Neural cell (in vitro differentiated cells): ENCODE results near the gene ACKR4. TPM values are rescaled to one million over a fixed set of nuclear protein-coding genes. Genes with fewer than 3 reads are reported as not detected.

Source experiments
- H2AFZ ChIP-seq: fragments of 200-600, 300-800 bp; sonication (generic), shearing (Covaris generic); 2 replicates; pipeline ENCODE4 v1.6.0; 2014; ENCODE audit warnings: low read depth, mild to moderate bottlenecking, antibody characterized with exemption, low read length, moderate library complexity
- H3F3A ChIP-seq: fragments of 200-600 bp; shearing (Covaris generic); 2 replicates; pipeline ENCODE4 v1.6.1; 2016; ENCODE audit warnings: mild to moderate bottlenecking, moderate library complexity, mixed read lengths, antibody characterized with exemption, low read length; ENCODE audit not compliant: insufficient read depth, poor library complexity, severe bottlenecking
- H3K27ac ChIP-seq: fragments of 200-600, 300-800 bp; sonication (generic), shearing (Covaris generic); 2 replicates; pipeline ENCODE4 v1.5.1; 2014; ENCODE audit warnings: mild to moderate bottlenecking, low read length, moderate library complexity
- H3K27me3 ChIP-seq: fragments of 300-800, 200-600 bp; sonication (generic), shearing (Covaris generic); 2 replicates; pipeline ENCODE4 v1.6.0; 2014; ENCODE audit warnings: mild to moderate bottlenecking, low read depth, low read length, moderate library complexity; ENCODE audit not compliant: insufficient read depth
- H3K36me3 ChIP-seq: fragments of 300-800, 200-600 bp; sonication (generic), shearing (Covaris generic); 2 replicates; pipeline ENCODE4 v1.5.1; 2014; ENCODE audit warnings: mild to moderate bottlenecking, antibody characterized with exemption, low read length, moderate library complexity; ENCODE audit not compliant: insufficient read depth
- H3K4me2 ChIP-seq: fragments of 300-800, 200-600 bp; sonication (generic), shearing (Covaris generic); 2 replicates; pipeline ENCODE4 v1.6.0; 2014; ENCODE audit warnings: mild to moderate bottlenecking, low read length
- H3K4me3 ChIP-seq: fragments of 300-800, 200-600 bp; sonication (generic), shearing (Covaris generic); 2 replicates; pipeline ENCODE4 v1.5.1; 2014; ENCODE audit warnings: mild to moderate bottlenecking, low read length, moderate library complexity
- H3K79me2 ChIP-seq: fragments of 200-600 bp; shearing (Covaris generic); replicated peaks from 2 replicates; pipeline ENCODE4 v1.6.0; 2014; ENCODE audit warnings: mild to moderate bottlenecking, low read length, moderate library complexity; ENCODE audit not compliant: insufficient read depth
- H3K9ac ChIP-seq: fragments of 300-800, 200-600 bp; sonication (generic), shearing (Covaris generic); 2 replicates; pipeline ENCODE4 v1.6.1; 2016; ENCODE audit warnings: mild to moderate bottlenecking, low read length, mixed read lengths
- H3K9me2 ChIP-seq: fragments of 200-600 bp; shearing (Covaris generic); 2 replicates; pipeline ENCODE4 v1.6.1; 2016; ENCODE audit warnings: mild to moderate bottlenecking, low read length, mixed read lengths; ENCODE audit not compliant: insufficient read depth
- H3K9me3 ChIP-seq: fragments of 200-600, 300-800 bp; sonication (generic), shearing (Covaris generic); 2 replicates; pipeline ENCODE4 v1.6.1; 2016; ENCODE audit warnings: mild to moderate bottlenecking, mixed run types, low read length, moderate library complexity, mixed read lengths
- H4K20me1 ChIP-seq: fragments of 200-600 bp; shearing (Covaris generic); 2 replicates; pipeline ENCODE4 v1.6.1; 2016; ENCODE audit warnings: mild to moderate bottlenecking, mixed run types; ENCODE audit not compliant: insufficient read depth
- EP300 ChIP-seq: fragments of 450-650 bp; conservative IDR thresholded peaks from 2 replicates; pipeline ENCODE4 v1.6.1; 2014; ENCODE audit warnings: antibody characterized with exemption, mild to moderate bottlenecking, moderate library complexity; ENCODE audit not compliant: poor library complexity, severe bottlenecking
- EZH2 ChIP-seq: fragments of 200-600, 300-800 bp; shearing (Covaris generic), sonication (generic); IDR thresholded peaks from 2 replicates; pipeline ENCODE4 v1.6.1; 2014; ENCODE audit warnings: antibody characterized with exemption, low read length, borderline replicate concordance, mild to moderate bottlenecking; ENCODE audit not compliant: insufficient read depth, poor library complexity, severe bottlenecking
- MXI1 ChIP-seq: fragments of 450-650 bp; conservative IDR thresholded peaks from 2 replicates; pipeline ENCODE4 v1.6.1; 2014; ENCODE audit warnings: antibody characterized with exemption, mild to moderate bottlenecking; ENCODE audit not compliant: poor library complexity, severe bottlenecking
- POLR2AphosphoS5 ChIP-seq: IDR thresholded peaks from 2 replicates; pipeline ENCODE4 v1.6.1; 2012
- RAD21 ChIP-seq: fragments of 450-650 bp; conservative IDR thresholded peaks from 2 replicates; pipeline ENCODE4 v1.6.1; 2014; ENCODE audit warnings: antibody characterized with exemption, mild to moderate bottlenecking, moderate library complexity
- SMC3 ChIP-seq: fragments of 450-650 bp; conservative IDR thresholded peaks from 2 replicates; pipeline ENCODE4 v1.6.1; 2014; ENCODE audit warnings: antibody characterized with exemption, mild to moderate bottlenecking, moderate library complexity; ENCODE audit not compliant: poor library complexity
- TAF1 ChIP-seq: IDR thresholded peaks from 2 replicates; pipeline ENCODE4 v1.6.1; 2012; ENCODE audit warnings: low read depth
- polyA plus RNA-seq: library from polyadenylated mRNA; depleted of rRNA; stranded (reverse); fragments of >200 nt; gene quantifications from 2 replicates; pipeline ENCODE4 v1.2.3, GENCODE V29; 2014
- TF ChIP-seq, protein P1 (sequence below): fragments of 450-650 bp; IDR thresholded peaks from 2 replicates; pipeline ENCODE4 v1.5.1; 2014; ENCODE audit warnings: antibody characterized with exemption, mild to moderate bottlenecking, moderate library complexity; ENCODE audit not compliant: poor library complexity, severe bottlenecking
- TF ChIP-seq, protein P2 (sequence below): IDR thresholded peaks from 2 replicates; pipeline ENCODE4 v1.6.1; 2012; ENCODE audit warnings: borderline replicate concordance

ACKR4 gene
- polyA plus RNA-seq, 1 donor from 2014 or later: not detected

DNA sequence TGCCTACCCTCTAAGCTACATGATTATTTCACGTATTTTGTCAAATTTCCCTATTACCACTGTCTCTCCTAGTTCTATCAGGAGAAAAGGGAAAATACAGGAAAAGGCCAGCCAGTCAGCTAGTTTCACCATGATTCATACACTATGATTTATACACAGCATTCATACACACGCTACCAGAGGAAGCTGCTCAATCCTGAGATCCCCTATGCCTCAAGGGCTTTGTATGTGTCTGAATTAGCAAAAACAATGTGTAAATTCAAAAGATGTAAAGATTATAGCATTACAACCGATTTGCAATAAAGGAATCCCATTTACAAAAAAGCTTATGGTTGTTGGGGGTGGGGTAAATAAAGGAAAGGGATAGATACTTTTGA, 3.1 kb upstream of the ACKR4 start:
- no peak overlapping the region for H3K27ac ChIP-seq
- H3K4me2 ChIP-seq: no peak overlapping the region
- H3K4me3 ChIP-seq: no peak overlapping the region
- no peaks in the 10 kb centered on the region for H4K20me1 ChIP-seq
- H3K79me2 ChIP-seq: no peaks in the 10 kb centered on the region
- H3K9ac ChIP-seq: no peak overlapping the region
- no peaks in the 10 kb centered on the region for H3K9me2 ChIP-seq
- no peaks in the 10 kb centered on the region for H3F3A ChIP-seq
- H3K9me3 ChIP-seq: no peaks in the 10 kb centered on the region
- peaks cover 4% of the 10 kb centered on the region for H3K36me3 ChIP-seq
- H2AFZ ChIP-seq: no peak overlapping the region
- TF ChIP-seq TAF1: no peak
- TF ChIP-seq POLR2AphosphoS5: no peak
- H3K27me3 ChIP-seq: no peaks in the 10 kb centered on the region

DNA sequence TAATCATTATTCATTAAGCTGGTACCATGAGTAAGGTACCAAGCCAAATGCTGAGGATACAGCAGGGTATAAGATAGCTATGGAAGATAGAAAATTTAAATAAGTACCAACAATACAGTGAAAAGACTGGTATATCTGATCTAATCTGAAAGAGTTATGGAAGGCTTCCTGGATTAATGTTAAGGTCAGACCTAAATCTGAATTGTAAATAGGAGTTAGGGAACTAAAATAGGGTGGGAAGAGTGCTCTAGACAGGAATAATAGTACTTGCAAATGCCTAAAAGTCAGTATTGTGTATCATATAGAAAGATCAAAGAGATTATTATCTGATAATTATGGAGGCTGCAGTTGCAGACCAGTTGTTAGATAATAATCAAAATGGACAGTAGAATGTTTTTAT, 2.6 kb upstream of the ACKR4 start:
- H3K9me2 ChIP-seq: no peaks in the 10 kb centered on the region
- H3K27ac ChIP-seq: no peak overlapping the region
- H3F3A ChIP-seq: no peaks in the 10 kb centered on the region
- no peak overlapping the region for H3K4me2 ChIP-seq
- H3K27me3 ChIP-seq: no peaks in the 10 kb centered on the region
- H3K4me3 ChIP-seq: no peak overlapping the region
- H3K79me2 ChIP-seq: no peaks in the 10 kb centered on the region
- TF ChIP-seq POLR2AphosphoS5: no peak
- H4K20me1 ChIP-seq: no peaks in the 10 kb centered on the region
- no peak overlapping the region for H2AFZ ChIP-seq
- peaks cover 4% of the 10 kb centered on the region for H3K36me3 ChIP-seq
- H3K9me3 ChIP-seq: no peaks in the 10 kb centered on the region
- no peak overlapping the region for H3K9ac ChIP-seq

DNA sequence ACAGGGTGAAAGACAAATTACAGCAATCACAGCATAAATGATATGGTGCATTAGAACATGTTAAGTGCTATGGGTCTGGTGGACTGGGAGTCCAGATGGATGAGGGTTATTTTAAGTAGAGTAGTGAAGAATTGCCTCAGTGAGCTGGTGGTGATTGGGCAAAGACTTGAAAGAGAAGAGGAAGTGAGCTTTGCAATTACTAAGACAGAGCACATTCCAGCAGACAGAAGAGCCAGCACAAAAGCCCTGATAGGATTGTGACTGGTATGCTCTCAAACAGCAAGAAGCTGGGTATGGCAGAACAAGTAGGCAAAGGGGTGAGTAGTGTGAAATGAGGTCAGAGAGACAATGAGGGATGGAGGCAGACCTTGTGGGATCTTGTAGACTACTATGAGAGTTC, 2.1 kb upstream of the ACKR4 start:
- no peaks in the 10 kb centered on the region for H3F3A ChIP-seq
- H3K27ac ChIP-seq: no peak overlapping the region
- H3K4me2 ChIP-seq: no peak overlapping the region

DNA sequence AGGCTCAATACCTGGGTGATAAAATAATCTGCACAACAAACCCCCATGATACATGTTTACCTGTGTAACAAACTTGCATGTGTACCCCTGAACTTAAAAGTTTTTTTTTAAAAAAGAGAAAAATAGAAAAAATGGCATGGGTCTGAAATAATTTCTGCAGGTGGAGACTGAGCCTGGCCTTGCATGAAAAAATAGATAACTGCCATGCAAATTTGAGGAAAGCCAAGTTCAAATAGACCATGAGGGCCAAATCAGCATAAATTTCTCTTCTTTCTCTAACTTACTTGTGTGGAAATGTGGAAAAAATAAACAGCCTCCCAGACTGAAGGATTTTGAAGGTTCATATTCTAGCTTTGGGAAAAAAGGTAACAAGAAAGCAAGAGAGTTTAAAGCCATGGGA, 744 bp upstream of the ACKR4 start:
- no peaks in the 10 kb centered on the region for H3K79me2 ChIP-seq
- no peaks in the 10 kb centered on the region for H3K27me3 ChIP-seq
- no peak overlapping the region for H3K4me3 ChIP-seq
- no peaks in the 10 kb centered on the region for H3K9me3 ChIP-seq
- H3K27ac ChIP-seq: no peak overlapping the region
- H4K20me1 ChIP-seq: no peaks in the 10 kb centered on the region
- peaks cover 4% of the 10 kb centered on the region for H3K36me3 ChIP-seq
- no peak overlapping the region for H3K9ac ChIP-seq
- H2AFZ ChIP-seq: no peak overlapping the region
- H3K9me2 ChIP-seq: no peaks in the 10 kb centered on the region
- no peaks in the 10 kb centered on the region for H3F3A ChIP-seq
- H3K4me2 ChIP-seq: no peak overlapping the region
- TF ChIP-seq SMC3: no peak
- no peak for TF ChIP-seq TAF1
- no peak for TF ChIP-seq EZH2
- no peak for TF ChIP-seq POLR2AphosphoS5
- no peak for TF ChIP-seq RAD21
- TF ChIP-seq MXI1: no peak
- no peak for TF ChIP-seq EP300
- TF ChIP-seq, protein P1, sequence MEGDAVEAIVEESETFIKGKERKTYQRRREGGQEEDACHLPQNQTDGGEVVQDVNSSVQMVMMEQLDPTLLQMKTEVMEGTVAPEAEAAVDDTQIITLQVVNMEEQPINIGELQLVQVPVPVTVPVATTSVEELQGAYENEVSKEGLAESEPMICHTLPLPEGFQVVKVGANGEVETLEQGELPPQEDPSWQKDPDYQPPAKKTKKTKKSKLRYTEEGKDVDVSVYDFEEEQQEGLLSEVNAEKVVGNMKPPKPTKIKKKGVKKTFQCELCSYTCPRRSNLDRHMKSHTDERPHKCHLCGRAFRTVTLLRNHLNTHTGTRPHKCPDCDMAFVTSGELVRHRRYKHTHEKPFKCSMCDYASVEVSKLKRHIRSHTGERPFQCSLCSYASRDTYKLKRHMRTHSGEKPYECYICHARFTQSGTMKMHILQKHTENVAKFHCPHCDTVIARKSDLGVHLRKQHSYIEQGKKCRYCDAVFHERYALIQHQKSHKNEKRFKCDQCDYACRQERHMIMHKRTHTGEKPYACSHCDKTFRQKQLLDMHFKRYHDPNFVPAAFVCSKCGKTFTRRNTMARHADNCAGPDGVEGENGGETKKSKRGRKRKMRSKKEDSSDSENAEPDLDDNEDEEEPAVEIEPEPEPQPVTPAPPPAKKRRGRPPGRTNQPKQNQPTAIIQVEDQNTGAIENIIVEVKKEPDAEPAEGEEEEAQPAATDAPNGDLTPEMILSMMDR: no peak

More for the DNA sequence above, 2.1 kb upstream of the ACKR4 start:
- peaks cover 4% of the 10 kb centered on the region for H3K36me3 ChIP-seq
- H4K20me1 ChIP-seq: no peaks in the 10 kb centered on the region
- H3K9me3 ChIP-seq: no peaks in the 10 kb centered on the region
- no peaks in the 10 kb centered on the region for H3K9me2 ChIP-seq
- H3K4me3 ChIP-seq: no peak overlapping the region
- no peak overlapping the region for H2AFZ ChIP-seq
- H3K79me2 ChIP-seq: no peaks in the 10 kb centered on the region
- no peak overlapping the region for H3K9ac ChIP-seq
- TF ChIP-seq SMC3 (no peak), TAF1 (no peak)
- TF ChIP-seq, protein P2, sequence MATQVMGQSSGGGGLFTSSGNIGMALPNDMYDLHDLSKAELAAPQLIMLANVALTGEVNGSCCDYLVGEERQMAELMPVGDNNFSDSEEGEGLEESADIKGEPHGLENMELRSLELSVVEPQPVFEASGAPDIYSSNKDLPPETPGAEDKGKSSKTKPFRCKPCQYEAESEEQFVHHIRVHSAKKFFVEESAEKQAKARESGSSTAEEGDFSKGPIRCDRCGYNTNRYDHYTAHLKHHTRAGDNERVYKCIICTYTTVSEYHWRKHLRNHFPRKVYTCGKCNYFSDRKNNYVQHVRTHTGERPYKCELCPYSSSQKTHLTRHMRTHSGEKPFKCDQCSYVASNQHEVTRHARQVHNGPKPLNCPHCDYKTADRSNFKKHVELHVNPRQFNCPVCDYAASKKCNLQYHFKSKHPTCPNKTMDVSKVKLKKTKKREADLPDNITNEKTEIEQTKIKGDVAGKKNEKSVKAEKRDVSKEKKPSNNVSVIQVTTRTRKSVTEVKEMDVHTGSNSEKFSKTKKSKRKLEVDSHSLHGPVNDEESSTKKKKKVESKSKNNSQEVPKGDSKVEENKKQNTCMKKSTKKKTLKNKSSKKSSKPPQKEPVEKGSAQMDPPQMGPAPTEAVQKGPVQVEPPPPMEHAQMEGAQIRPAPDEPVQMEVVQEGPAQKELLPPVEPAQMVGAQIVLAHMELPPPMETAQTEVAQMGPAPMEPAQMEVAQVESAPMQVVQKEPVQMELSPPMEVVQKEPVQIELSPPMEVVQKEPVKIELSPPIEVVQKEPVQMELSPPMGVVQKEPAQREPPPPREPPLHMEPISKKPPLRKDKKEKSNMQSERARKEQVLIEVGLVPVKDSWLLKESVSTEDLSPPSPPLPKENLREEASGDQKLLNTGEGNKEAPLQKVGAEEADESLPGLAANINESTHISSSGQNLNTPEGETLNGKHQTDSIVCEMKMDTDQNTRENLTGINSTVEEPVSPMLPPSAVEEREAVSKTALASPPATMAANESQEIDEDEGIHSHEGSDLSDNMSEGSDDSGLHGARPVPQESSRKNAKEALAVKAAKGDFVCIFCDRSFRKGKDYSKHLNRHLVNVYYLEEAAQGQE: no peak
- no peaks in the 10 kb centered on the region for H3K27me3 ChIP-seq
